Ishikawa (cell line): ENCODE measurements around the gene NDST3.

Source experiments
- CREB1 ChIP-seq: IDR thresholded peaks from 2 replicates; pipeline ENCODE4 v1.6.1; 2012; ENCODE audit warnings: low read depth
- MAX ChIP-seq: IDR thresholded peaks from 2 replicates; pipeline ENCODE4 v1.6.1; 2012
- REST ChIP-seq: IDR thresholded peaks from 2 replicates; pipeline ENCODE4 v1.6.1; 2012; ENCODE audit warnings: low read depth, mild to moderate bottlenecking
- TEAD4 ChIP-seq: IDR thresholded peaks from 2 replicates; pipeline ENCODE4 v1.6.1; 2012
- ZBTB7A ChIP-seq: IDR thresholded peaks from 2 replicates; pipeline ENCODE4 v1.6.1; 2012; ENCODE audit warnings: low read depth

- TF ChIP-seq REST, result no peak
- TF ChIP-seq MAX, result no peak
- no peak for TF ChIP-seq CREB1
- TF ChIP-seq TEAD4, result no peak
- TF ChIP-seq ZBTB7A, result no peak
These were observed 15.7 kb upstream of the NDST3 start for GRCh38 chr4:118018381-118019145.
